HG02970 (cell line): ENCODE measurements around the gene ATXN1.

Source experiments
- ATAC-seq: cut with Tn5 transposase; IDR thresholded peaks from one replicate; pipeline ENCODE4 v1.9.1; 2021; ENCODE audit warnings: mild to moderate bottlenecking, moderate library complexity, moderate number of reproducible peaks; ENCODE audit not compliant: unreplicated experiment, low FRiP score

The ATXN1 gene

DNA sequence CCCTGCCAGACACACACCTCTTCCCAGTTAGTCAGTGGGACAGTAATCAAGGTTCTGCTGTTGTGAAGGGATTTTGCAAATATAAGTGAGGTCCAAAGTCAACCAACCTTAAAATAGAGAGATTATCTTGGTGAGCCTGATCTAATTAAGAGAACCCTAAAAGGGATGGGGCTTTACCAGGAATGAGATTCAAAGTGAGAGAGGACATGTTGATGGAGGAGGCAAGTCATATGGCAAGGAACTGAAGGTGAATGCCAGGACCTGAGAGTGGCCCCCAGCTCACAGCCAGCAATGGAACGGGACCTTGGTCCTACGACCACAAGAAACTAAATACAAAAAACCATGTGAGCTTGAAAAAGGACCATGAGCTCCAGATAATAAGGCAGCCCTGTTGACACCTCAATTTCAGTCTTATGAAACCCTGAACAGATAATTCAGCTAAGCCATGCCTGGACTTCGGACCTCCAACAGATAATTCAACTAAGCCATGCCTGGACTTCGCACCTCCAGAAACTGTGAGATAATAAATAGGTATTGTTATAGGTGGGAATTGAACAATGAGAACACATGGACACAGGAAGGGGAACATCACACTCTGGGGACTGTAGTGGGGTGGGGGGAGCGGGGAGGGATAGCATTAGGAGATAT, 269.5 kb downstream of the ATXN1 start:
- ATAC-seq = no peak

DNA sequence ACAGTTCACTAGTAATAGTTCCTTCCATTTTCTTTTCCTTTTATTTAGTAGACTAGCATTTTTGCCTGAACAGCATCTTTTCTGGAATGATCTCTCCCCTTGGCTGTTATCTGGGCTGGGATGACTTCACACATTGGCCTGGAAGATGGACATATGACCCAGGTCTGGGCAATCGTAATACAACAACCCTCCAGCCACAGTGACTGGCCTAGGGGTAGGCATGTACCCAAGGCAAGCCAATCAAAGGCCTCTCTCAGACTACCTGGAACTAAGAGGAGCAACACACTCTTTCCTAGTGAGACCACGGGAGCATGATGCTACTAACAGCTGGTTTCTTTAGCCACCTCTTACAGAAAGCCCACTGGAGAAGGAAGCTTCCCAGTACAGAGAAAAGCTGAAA, 270.6 kb downstream of the ATXN1 start:
- ATAC-seq = no peak

DNA sequence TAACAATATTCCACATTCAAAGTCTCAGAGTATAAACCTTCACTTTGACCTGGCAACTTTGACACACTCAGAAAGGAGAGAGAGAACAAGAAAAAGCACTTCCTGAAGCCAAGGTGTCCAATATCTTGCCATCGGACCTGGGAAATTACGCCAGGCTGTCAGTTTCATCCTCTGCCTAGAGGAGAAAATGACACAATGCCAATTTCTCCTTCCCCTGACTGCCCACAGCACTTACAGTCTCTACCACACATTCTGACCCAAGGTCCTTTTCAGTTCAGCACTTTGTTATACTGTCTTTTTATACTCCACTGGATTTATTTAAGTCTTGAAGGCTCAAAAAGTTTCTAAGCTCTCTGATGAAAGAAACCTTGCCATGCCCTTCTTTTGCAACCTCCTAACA, 272.4 kb downstream of the ATXN1 start:
- ATAC-seq = no peak

DNA sequence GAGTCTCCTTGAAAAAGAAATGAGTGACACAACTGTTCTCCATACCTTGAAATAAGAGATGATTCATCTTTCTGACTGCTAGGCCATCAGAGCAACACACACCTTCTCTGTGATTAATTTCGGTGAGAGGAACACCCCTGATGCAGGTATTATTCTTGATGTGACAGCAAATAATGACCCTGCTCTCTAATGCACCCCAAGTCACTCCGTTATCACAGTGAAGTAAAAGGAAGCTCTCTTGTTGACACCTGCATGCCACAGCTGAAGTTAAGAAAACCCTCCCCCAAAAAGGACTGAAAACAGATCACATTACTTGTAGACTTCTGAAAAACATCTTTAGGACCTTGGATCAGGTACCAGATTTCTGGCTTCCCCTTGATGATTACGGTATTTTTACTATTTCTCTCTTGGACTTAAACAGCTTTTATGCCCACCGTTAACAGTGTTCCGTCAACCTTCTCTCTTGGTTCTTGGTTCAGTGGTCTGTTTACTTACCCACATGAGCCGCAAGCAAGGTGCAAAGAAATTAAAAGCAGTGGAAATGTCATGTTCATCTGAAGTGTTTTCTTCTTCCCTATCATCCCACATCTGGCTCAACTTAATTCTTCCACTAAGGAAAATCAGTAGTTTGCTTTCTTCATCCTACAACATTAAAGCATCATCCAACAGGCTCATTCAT, 273.1 kb downstream of the ATXN1 start:
- ATAC-seq = no peak

DNA sequence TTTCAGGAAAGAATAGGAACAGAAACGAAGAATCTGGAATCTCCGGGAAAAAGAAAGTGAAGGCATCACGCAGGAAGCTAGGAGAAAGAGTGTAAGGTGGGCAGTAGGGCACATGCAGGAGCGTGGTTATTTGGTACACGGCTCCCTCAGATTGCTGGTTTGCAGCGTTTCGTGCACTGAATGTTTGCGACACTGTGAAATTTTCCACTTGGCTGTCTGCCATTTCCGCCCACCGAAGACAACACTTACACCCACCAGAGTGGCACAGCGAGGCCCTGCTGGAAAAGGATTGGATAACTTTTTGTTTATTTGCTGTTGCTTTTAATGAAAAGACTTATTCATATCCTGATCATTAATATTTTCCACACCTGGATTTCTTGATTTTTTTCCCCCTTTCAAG, 274.6 kb downstream of the ATXN1 start:
- ATAC-seq = no peak

DNA sequence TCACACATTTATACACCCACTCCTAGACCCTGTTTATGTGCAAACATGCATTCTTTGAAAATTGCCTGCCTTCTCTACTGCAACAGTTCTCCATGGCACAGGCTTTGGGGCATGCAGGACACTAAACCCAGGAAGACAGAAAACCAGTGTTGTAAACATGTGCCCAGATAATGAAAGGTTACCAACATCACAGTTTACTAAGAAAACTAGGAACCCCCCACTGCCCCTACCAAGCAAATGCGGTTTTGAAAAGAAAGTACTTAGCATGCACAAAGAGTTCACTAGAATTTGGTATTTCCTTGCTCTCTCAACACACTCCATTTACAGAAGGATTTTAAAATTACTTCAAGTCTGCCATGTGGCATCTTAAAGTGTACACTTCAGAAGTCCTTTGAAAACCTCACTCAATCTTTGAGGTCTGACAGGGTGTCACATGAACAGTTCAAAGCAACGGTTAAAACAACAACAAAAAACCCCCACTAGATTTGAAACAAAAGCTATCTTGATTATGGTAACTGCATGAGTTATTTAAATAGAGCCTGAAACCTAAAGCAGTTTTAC, 277.9 kb downstream of the ATXN1 start:
- no peak for ATAC-seq

DNA sequence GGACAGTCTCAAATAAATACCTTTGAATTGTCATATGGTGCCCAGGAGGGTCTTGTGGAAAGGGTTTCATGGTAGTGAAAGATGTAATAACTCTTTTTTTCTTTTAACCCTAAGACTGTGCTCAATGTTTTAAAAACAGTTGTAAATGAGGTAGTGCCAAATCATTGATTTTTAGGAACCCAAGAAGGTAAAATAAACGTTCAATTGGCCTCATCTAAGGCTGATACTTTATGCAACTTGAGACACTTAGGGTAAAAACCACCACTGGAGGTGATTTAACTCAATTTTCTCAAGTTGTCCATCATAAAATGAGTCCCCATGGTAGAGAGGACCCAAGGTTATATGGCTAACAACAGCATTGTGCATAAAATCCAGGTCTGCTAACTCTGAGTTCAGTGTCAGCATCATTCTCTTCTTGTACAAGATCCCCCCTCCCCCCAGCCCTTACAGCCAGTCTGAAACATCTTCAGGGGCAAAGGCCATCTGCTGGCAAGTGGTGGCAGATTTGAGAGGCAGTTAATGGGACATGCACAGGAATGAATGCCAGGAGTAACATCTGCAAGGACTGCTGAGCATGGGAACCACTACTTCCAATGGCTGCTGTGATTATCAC, 278.5 kb downstream of the ATXN1 start:
- no peak for ATAC-seq

DNA sequence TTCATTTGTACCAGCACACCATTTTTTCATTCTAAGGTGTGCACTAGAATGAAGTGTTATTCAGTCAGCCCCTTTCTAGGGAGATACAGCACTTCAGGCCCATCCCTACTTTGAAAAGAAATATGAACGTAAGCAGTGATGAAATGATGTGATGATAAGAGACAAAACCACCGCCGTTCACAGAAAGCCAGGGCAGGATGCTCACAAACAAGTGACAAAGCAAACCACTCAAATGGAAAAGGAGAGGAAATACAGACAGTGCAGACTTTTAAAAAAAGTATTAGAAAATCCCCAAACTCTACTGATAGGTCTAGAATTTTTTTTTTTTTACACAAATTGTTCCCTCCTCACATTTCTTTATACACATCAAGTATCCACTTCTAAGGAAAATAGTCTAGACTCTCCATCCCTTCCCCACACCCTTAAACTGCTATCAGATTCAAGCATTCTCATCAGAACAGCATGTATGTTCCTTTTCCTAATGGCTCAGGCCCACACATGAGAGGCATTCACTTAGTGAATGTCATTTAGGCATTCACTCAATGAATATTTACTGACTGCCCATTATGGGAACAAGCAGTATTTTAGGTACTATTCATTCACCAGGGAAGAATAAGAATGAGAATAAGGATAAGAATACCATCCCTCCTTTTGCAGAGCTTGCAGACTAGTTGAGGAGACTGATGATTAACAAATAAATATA, 279.4 kb downstream of the ATXN1 start:
- no peak for ATAC-seq

DNA sequence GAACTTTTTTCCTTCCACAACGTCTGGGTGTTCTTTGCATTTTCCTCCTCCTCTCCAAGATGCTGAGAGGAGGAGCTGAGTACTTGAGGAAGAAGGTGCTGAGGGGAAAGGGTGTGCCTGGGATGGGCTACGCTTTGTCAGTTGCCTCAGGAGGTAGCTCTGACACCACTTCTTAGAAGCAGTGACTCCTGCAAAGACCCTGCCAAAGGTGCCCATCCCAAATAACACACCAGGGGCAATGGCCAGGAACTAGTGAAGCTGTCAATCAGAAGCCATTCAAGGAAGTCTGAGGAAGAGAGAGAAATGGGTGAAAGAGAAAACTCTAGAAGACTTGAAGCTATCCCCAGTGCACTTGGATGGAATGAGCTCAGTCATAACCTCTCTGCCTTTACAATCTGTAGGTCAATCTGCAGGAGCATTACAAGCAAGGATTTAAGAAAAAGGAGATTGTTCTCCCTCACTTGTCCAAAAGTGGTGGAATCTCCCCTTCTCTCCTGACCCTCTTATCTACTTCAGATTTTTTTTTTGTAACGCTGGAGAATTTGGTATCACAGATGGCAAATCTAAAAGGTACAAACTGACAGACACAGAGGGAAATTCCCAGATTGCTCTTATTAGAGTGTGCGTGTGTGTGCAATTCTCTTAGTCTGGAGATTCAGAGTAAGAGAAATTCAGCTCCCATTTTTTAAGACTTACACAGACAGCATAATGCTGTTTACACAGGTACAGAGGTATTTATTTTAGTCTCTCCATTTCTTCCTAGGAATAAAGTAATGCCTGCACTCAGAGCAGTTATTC, 280.3 kb downstream of the ATXN1 start:
- no peak for ATAC-seq

DNA sequence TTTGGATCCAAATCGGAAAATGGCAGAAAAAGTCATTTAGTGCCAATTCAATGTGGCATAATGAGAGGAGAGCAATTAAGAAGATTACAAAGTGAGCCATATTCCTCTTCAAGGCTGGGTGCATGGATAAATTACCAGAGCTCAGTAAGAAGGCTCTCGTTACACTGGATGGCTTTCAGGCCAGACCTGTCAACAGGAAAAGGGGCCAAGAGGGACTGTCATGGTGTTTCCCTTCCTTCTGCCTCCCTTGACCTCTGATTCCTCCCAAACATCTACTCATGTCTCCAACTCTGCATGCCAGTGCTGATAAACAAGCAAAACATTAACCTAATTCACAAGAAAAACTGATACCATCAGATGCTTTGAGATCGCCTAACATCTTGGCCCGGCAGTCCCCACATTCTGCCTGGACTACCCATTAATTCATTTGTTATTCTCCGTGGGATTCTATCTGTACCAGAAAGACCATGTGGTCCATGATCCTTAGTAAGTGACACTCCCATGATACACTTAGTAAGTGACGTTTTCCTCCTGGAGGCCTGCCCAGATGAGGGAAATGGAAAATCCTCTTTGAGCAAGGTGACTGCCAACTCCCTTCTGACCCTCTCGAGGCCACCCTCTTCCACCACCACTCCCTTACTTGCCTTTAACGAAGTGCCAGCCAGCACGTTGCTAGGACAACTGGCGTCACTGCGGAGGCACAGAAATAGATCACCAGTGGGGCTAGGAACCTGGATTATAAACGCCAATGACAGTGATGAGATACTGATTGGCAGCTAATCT, 283.7 kb downstream of the ATXN1 start:
- ATAC-seq = no peak

DNA sequence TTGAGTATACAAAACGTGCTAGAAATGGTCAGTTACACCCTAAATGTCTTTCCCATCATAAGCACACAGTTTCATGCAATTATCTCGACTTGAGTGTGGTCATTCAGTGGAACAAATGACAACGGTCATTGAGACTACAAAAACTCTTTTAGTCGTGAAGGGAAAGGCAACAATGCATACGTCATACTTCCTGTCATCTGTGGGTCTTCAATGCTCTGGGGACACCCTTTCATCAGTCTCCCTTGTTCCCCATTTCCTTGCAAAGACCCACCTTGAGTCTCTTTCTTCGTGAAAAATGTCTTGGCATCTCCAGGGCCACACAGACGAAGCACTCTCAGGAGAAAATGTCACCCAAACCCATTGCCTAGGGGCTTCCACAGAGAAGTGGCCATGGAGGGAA, 284.4 kb downstream of the ATXN1 start:
- ATAC-seq = no peak

DNA sequence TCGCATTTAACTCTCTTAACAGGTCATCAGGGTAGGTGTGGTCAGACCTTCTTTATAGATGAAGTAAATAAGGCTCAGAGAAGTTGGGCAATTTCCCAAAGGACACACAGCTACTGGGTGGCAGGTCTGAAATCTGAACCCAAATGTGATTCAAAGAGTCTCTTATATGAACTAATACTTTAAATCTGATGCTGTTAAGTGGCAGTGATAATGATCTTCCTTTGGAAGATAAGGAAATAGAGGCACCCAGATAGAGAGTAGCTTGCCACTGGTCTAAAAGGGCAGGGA, 285.8 kb downstream of the ATXN1 start:
- no peak for ATAC-seq

DNA sequence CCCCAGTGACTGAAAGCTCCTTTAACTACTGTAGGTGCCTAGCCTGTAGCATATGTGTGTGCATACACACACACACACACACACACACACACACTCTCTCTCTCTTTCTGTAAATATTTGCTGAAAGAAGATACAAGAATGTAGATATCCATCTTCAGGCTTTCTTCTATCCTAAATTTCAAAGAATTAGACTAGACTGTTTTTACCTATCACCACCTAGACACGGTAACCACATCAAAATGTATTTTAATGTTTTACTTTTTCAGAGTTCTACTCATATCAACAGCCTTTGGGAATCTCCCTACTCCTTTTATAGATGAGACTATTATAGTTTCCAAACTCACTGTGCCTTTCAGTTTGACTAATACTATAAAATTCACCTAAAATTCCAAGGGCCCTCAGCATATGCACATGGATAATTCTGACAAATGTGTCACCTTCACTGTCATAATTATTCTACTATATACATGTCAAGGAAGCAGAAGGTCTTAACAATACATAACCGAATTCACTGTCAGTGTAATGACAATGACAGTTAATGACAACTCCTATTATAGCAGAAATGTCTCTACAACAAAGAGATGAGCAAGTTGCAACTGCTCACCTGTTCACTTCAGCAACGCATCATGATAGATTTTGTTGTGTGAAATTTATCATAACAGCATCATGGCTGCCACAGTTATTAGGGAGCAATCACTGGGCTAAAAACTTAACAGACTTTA, 286.3 kb downstream of the ATXN1 start:
- no peak for ATAC-seq

DNA sequence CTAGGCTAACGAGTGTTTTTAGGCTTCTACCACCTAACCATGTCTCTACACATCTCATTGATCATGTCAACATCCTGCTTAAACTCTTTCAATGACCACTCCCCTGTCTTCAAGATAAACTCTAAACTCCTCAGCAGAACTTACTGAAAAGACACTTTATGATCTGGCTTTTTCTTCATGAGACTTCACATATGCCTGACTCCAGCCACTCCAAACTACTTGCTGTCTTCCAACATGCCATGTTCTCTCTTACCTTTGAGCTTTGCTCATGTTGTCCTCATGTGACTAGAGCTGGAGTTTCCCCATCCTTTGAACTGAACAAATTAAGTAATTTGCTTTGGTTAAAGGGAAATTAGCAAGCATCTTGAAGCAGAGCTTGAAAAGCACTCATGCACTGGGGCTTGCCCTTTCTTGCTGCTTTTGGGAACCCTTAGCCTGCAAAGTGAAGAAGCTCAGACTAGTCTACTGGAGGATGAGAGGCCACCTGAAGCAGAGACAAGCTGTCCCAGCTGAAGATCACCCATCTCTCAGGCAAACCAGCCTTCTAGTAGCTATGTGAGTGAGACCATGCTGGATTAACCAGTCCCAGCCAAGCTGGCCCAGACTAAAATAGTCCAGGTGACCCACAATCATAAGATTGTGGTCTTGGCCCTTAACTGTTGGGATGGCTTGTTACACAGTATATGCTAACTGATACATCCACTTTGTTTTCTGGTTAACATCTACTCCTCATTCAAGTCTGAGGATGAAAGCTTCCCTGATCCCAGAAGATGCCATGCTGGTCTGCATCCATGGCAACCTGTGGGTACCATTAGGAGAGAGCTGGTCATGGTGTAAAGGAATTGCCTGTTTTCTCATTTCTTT, 287.1 kb downstream of the ATXN1 start:
- no peak for ATAC-seq

DNA sequence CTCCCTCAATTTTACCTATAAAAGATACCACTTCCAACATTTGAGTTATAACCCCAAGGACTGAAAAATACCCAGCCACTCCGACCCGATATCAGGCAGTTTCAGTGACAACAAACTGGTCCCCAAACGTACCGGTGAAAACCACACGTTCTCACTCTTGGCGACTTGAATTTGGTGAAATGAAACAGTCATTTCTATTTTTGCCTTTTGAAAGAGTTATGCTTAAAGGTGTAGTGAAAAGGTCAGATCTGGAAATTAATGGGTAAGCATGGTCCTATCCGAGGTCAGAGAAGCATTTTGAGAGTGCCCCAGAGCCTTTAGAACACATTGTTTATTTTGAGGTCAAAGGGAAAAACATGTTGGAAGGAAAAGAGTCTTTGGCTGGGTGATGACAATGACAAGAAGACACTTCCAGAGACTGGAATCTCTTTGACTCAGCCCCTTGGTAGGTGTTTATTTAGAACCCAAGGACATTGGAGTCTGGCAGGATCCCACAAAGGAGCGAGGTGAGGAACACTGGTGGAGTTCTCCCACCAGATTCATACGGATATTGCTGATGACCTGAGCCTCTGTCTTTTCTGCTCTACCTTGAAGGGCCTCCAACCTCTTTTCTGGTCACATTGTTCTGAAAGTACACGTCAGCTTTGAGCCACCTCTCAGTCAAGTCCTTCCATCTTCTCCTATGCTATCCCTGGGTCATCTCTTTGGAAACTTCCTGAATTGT, 287.9 kb downstream of the ATXN1 start:
- peak; percentile 44 for ATAC-seq

DNA sequence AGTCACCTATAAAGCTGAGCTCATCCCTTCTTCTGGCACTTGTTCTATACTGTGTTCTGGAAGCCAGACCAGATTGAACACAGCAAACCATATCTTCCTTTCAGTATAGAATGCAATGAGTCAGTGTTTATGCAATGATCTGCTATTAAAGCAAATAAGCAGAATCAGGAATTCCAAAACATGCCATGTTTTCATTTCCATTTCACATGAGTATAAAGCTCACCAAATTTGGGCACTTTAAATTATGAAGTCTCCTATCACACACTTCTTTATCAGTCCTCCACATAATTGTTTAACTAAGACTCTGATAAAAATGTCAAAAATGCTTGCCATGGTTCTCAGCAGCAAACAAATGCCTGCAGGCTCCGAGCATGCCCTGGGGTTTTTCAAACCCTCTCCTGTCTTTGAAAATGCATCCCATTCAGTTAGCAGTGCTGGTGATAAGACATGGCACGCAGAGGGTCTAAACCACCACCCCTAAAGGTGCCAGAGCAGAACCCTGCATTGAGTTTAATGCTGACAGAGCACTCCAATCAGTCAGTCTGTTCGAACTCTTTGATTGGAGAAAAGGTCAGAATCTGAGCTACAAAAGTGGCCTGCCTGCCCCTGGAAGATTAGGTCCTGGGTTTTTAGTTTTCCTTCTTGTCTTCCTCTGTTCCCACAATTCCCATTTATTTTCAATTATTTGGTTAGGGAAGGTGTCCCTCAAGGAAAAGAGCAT, 288.8 kb downstream of the ATXN1 start:
- ATAC-seq = no peak

DNA sequence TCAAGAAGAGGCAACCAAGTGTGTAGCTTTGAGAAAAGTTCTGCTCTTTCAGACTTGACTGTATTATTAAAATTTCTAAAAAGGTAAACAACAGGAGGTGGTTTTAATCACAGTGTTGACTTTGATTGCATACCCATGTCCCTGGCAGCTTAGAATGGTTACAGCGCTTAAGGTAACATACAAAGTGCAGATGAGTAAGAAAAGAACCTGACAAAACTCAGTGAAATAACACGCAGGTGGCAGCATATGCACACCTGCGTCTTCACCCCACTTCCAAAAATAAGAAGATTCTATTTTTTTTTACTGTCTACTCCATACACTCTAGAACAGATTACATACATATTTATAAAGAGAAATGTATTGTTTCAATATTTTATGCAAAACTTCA, 289.4 kb downstream of the ATXN1 start:
- ATAC-seq = no peak
